ENCODE measurements around the gene OLFML2A.

OLFML2A gene

GRCh38 chr9:124800306-124801259, 23.6 kb downstream of the OLFML2A start:
- DNase-seq, result peak; percentile 8 to 65

- no peak for DNase-seq
These were observed 24.4 kb downstream of the OLFML2A start for GRCh38 chr9:124801356-124801755.

GRCh38 chr9:124802426-124802825, 25.5 kb downstream of the OLFML2A start:
- no peak for DNase-seq

GRCh38 chr9:124803911-124804310, 27.0 kb downstream of the OLFML2A start:
- no peak for DNase-seq

- DNase-seq, result no peak
These were observed 28.3 kb downstream of the OLFML2A start for GRCh38 chr9:124805186-124805585.

- no peak for DNase-seq
These were observed 31.5 kb downstream of the OLFML2A start for GRCh38 chr9:124808246-124808956.

GRCh38 chr9:124809211-124809610, 32.3 kb downstream of the OLFML2A start:
- DNase-seq, result no peak

GRCh38 chr9:124809741-124810500, 33.0 kb downstream of the OLFML2A start:
- no peak for DNase-seq

GRCh38 chr9:124810663-124811355, 33.9 kb downstream of the OLFML2A start:
- DNase-seq, result no peak

- no peak for DNase-seq
These were observed 35.5 kb downstream of the OLFML2A start for GRCh38 chr9:124812441-124812876.

GRCh38 chr9:124813041-124813440, 36.1 kb downstream of the OLFML2A start:
- DNase-seq, result no peak

- DNase-seq, result no peak
These were observed 36.7 kb downstream of the OLFML2A start for GRCh38 chr9:124813501-124814163.

GRCh38 chr9:124814164-124814535, 37.2 kb downstream of the OLFML2A start:
- DNase-seq, result no peak

- DNase-seq, result no peak
These were observed 38.7 kb downstream of the OLFML2A start for GRCh38 chr9:124815601-124816000.

- no peak for DNase-seq
These were observed 41.7 kb downstream of the OLFML2A start for GRCh38 chr9:124818431-124819281.

- peak in 1 of 2 experiments; percentile 42 for DNase-seq
These were observed 44.0 kb downstream of the OLFML2A start for GRCh38 chr9:124820698-124821623.

- no peak for DNase-seq
These were observed 51.8 kb downstream of the OLFML2A start for GRCh38 chr9:124828489-124829333.

GRCh38 chr9:124829334-124829669, 52.4 kb downstream of the OLFML2A start:
- no peak for DNase-seq

GRCh38 chr9:124830593-124830992, 53.7 kb downstream of the OLFML2A start:
- no peak for DNase-seq
